Choroid plexus epithelial cell (primary cell): Measurements from ENCODE around the gene ZDHHC14.

Experiments
- DNase-seq: peaks from one replicate; pipeline ENCODE4 v3.0.0-alpha.2; 2010; ENCODE audit warnings: low read depth
- H3K4me3 ChIP-seq: 2 replicates; pipeline ENCODE4 v1.5.1; 2011; ENCODE audit warnings: low read depth, mild to moderate bottlenecking, control low read depth, low read length, moderate library complexity
- TF ChIP-seq, protein P1 (sequence below): conservative IDR thresholded peaks from 2 replicates; pipeline ENCODE4 v1.5.1; 2011; ENCODE audit warnings: low read depth, mild to moderate bottlenecking, control low read depth, inconsistent platforms, low read length, moderate library complexity

The ZDHHC14 gene

DNA sequence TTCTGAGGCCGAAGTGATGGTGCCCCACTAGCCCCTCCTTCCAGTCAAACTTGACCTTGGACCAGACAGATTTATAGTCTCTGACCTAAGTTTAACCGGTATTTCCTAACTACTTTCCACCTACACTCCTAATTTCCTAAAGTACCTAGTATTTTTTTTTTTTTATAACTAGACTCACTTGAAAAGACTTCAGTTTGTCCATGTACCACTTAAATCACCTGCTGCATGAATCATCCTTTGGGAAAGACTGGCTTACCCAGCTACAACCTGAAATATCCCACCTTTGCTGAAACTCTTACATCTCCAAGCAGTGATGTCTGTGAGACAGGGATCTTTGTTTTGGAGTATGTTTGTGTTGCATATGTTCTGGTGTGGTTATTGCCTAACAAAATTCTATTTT lies 71.1 kb downstream of the ZDHHC14 start:
- no peak overlapping the region for H3K4me3 ChIP-seq
- TF ChIP-seq, protein P1, sequence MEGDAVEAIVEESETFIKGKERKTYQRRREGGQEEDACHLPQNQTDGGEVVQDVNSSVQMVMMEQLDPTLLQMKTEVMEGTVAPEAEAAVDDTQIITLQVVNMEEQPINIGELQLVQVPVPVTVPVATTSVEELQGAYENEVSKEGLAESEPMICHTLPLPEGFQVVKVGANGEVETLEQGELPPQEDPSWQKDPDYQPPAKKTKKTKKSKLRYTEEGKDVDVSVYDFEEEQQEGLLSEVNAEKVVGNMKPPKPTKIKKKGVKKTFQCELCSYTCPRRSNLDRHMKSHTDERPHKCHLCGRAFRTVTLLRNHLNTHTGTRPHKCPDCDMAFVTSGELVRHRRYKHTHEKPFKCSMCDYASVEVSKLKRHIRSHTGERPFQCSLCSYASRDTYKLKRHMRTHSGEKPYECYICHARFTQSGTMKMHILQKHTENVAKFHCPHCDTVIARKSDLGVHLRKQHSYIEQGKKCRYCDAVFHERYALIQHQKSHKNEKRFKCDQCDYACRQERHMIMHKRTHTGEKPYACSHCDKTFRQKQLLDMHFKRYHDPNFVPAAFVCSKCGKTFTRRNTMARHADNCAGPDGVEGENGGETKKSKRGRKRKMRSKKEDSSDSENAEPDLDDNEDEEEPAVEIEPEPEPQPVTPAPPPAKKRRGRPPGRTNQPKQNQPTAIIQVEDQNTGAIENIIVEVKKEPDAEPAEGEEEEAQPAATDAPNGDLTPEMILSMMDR = no peak

GRCh38 chr6:157453131-157453530 lies 72.1 kb downstream of the ZDHHC14 start:
- TF ChIP-seq, protein P1 = no peak
- no peak overlapping the region for H3K4me3 ChIP-seq
- no peak for DNase-seq

More for the DNA sequence above, 71.1 kb downstream of the ZDHHC14 start:
- DNase-seq = no peak

GRCh38 chr6:157453978-157454377 lies 73.0 kb downstream of the ZDHHC14 start:
- TF ChIP-seq, protein P1 = no peak
- no peak for DNase-seq
- no peak overlapping the region for H3K4me3 ChIP-seq

DNA sequence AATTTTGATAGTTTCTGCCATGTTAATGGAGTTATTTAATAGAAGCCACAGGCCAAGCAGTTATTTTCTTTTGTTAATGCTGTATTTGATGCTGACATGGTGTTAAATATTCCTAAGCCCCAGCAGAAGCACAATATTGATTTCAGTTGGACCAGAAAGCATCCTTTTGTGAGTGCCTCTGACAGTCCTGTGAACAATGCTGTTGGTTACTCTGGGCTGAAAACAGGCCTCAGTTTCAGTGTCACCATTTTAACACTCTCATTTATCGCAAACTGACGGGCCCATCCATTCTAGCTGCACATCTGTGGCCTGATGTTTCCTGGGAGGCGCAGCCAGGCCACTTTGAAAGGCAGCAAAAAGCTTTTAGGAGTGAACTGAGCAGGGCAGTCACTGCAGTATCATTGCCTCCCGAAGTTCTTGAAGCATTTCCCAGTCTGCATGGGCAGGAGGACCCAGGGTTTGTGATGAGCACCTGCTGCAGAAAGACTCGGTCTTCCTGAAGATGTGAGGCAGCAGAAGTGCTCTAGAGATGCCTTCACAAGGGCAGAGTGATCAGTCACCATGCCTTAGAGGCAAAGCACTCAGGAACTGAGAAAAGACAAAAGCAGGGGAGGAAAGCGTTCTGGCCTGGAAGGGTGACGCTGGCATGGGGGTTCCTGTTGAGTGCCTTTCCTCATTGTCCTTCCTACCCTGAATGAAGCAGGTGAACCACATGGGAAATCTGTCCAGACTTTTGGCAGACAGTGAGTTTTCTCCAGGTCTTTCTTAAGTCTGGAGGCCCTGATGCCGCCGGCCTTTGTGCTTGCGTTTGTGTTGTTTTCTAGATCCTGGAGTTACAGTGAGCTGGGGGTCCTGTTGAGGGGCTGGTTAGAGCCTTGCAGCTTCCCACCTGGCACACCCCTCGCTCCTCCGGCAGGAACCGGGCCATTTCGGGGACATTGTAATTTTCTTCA lies 74.0 kb downstream of the ZDHHC14 start:
- DNase-seq = no peak
- H3K4me3 ChIP-seq = no peak overlapping the region
- TF ChIP-seq, protein P1 = no peak

DNA sequence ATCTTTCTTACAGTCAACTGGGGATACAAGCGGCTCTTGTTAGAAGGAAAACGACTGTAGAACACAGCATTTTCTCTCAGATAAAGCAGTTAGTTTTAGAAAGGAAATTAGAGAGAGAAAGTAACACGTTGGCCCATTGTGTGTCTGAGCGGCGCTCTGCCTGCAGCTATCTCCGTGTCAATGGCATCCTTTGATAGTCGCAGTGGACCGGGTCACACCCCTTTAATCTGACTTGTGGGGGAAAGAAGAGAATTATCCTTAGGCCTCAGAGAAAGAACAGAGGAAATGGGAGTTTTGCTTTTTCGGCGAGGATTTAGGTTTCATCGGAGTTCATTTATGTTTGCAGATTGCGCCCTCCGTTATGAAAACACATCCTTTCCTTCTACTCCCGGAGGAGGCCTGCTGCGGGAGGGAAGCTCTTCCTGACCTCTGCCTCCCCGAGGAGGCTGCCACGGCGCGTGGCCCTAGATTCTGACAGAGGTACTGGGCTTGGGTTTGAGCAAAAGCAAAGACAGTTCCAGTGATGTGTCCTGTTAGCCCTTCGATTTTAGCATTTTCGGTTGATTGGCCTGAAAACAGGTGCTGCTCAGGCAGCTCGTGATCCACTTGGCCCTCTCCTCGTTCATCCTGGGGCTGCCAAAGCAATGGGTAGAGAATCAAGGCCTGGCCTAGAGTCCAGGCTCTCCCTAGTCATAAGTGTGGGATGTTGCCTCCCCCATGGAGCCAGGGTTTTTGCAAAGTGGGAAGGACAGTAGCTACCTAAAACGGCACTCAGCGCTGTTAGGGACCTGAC lies 74.9 kb downstream of the ZDHHC14 start:
- H3K4me3 ChIP-seq = peak overlapping the region; percentile 6
- peak; percentile 14 for DNase-seq
- TF ChIP-seq, protein P1 = no peak

GRCh38 chr6:157456524-157456829 lies 75.5 kb downstream of the ZDHHC14 start:
- TF ChIP-seq, protein P1 = no peak
- H3K4me3 ChIP-seq = no peak overlapping the region
- DNase-seq = peak; percentile 6
